A549 (cell line): ENCODE data around the gene SND1. TPM values are rescaled to one million over a fixed set of nuclear protein-coding genes. Genes with fewer than 3 reads are reported as not detected.

Source experiments
- ATAC-seq, 2 experiments: fragments of 200-7000 bp in 1 of 2; fragments of >200 bp in 1 of 2; cut with Nextera tagmentation in 1 of 2; cut with Tn5 transposase in 1 of 2; 3 replicates each; pipeline versions ENCODE4 v1.8.0 to v1.9.1; 2018 to 2020; ENCODE audit warnings: mild to moderate bottlenecking in 1 of 2, moderate library complexity in 1 of 2
- CTCF ChIA-PET: fragments of 300-600 bp; sonication (Branson Sonifier 250); formaldehyde crosslinking; extraction: SDS; loops from one replicate; lab custom pipeline; 2021; ENCODE audit warnings: antibody characterized with exemption, inconsistent platforms; lab: Yijun Ruan, JAX
- POLR2A ChIA-PET: fragments of 350-600 bp; formaldehyde crosslinking; extraction: SDS; loops from one replicate; lab custom pipeline; 2021; ENCODE audit warnings: antibody characterized with exemption, inconsistent platforms; lab: Yijun Ruan, JAX
- DNase-seq, 2 experiments: peaks; one replicate each; pipeline versions ENCODE4 v3.0.0 to v3.0.0-alpha.2; 2011 to 2016; ENCODE audit warnings: low read depth in 1 of 2, low spot score in 1 of 2
- FAIRE-seq: peaks from 2 replicates; lab custom pipeline; 2011; peaks lifted over from hg19 to GRCh38; lab: Jason Lieb, UNC
- H3K27ac ChIP-seq, 2 experiments: fragments of >200 bp; sonication (Bioruptor Twin); formaldehyde crosslinking; 3 replicates each; pipeline ENCODE4 v1.5.1; 2016 to 2017
- H3K4me1 ChIP-seq: fragments of >200 bp; sonication (Bioruptor Twin); formaldehyde crosslinking; 3 replicates; pipeline ENCODE4 v1.6.1; 2016
- H3K4me2 ChIP-seq: fragments of >200 bp; sonication (Bioruptor Twin); formaldehyde crosslinking; 3 replicates; pipeline ENCODE4 v1.6.1; 2016
- H3K4me3 ChIP-seq: fragments of >200 bp; sonication (Bioruptor Twin); formaldehyde crosslinking; 3 replicates; pipeline ENCODE4 v1.5.1; 2016
- H3K9me3 ChIP-seq: fragments of >200 bp; sonication (Bioruptor Twin); formaldehyde crosslinking; 3 replicates; pipeline ENCODE4 v1.6.1; 2016
- BHLHE40 ChIP-seq: IDR thresholded peaks from 2 replicates; pipeline ENCODE4 v1.6.1; 2012; ENCODE audit warnings: low read depth, low read length, inconsistent platforms
- EHMT2 ChIP-seq: fragments of 200-600 bp; sonication (generic); IDR thresholded peaks from 2 replicates; pipeline ENCODE4 v1.6.1; 2016; ENCODE audit warnings: antibody characterized with exemption, low read depth, mild to moderate bottlenecking, moderate library complexity
- EP300 ChIP-seq, 2 experiments: fragments of >200 bp; sonication (Bioruptor Twin); formaldehyde crosslinking; IDR thresholded peaks; 2 replicates in 1 of 2; 3 replicates in 1 of 2; pipeline ENCODE4 v1.6.1; 2016 to 2017
- ESRRA ChIP-seq: fragments of 150-350 bp; IDR thresholded peaks from 2 replicates; pipeline ENCODE4 v1.6.1; 2014; ENCODE audit warnings: mild to moderate bottlenecking, low read length, borderline replicate concordance
- FOSB ChIP-seq: fragments of 250-450 bp; sonication (Bioruptor Pico); IDR thresholded peaks from 2 replicates; pipeline ENCODE4 v1.5.0; 2020; ENCODE audit warnings: mild to moderate bottlenecking, moderate library complexity
- FOXS1 ChIP-seq: fragments of 250-450 bp; sonication (Bioruptor Pico); IDR thresholded peaks from 2 replicates; pipeline ENCODE4 v1.5.0; 2020; ENCODE audit warnings: mild to moderate bottlenecking, moderate library complexity
- GATA3 ChIP-seq: IDR thresholded peaks from 2 replicates; pipeline ENCODE4 v1.6.1; 2012; ENCODE audit warnings: borderline replicate concordance
- HDAC2 ChIP-seq: fragments of 200-600 bp; sonication (generic); IDR thresholded peaks from 2 replicates; pipeline ENCODE4 v1.6.1; 2016
- HEYL ChIP-seq: fragments of 250-450 bp; sonication (Bioruptor Pico); IDR thresholded peaks from 2 replicates; pipeline ENCODE4 v1.8.0; 2021; ENCODE audit warnings: mild to moderate bottlenecking, moderate library complexity
- HOXB13 ChIP-seq: fragments of 250-450 bp; sonication (Bioruptor Pico); IDR thresholded peaks from 2 replicates; pipeline ENCODE4 v1.5.0; 2020; ENCODE audit warnings: low read depth, mild to moderate bottlenecking, moderate library complexity
- HOXB5 ChIP-seq: fragments of 250-450 bp; sonication (Bioruptor Pico); IDR thresholded peaks from 2 replicates; pipeline ENCODE4 v1.5.0; 2020; ENCODE audit warnings: mild to moderate bottlenecking, moderate library complexity
- JUNB ChIP-seq: fragments of >200 bp; sonication (Bioruptor Twin); formaldehyde crosslinking; IDR thresholded peaks from 2 replicates; pipeline ENCODE4 v1.6.1; 2016
- KDM1A ChIP-seq: fragments of 200-600 bp; sonication (generic); IDR thresholded peaks from 2 replicates; pipeline ENCODE4 v1.6.1; 2016; ENCODE audit warnings: low read depth, mild to moderate bottlenecking
- NFE2L2 ChIP-seq: fragments of 150-350 bp; conservative IDR thresholded peaks from 2 replicates; pipeline ENCODE4 v1.6.1; 2014; ENCODE audit warnings: low read length
- POLR2A ChIP-seq: IDR thresholded peaks from 2 replicates; pipeline ENCODE4 v1.6.1; 2012; ENCODE audit warnings: mild to moderate bottlenecking, low read length
- RFX5 ChIP-seq: fragments of 450-650 bp; IDR thresholded peaks from 2 replicates; pipeline ENCODE4 v1.7.1; 2014; ENCODE audit warnings: antibody characterized with exemption, mild to moderate bottlenecking, moderate library complexity
- SMC3 ChIP-seq: fragments of >200 bp; sonication (Bioruptor Twin); formaldehyde crosslinking; IDR thresholded peaks from 3 replicates; pipeline ENCODE4 v1.6.1; 2018; ENCODE audit warnings: inconsistent platforms
- TP53 ChIP-seq: fragments of 250-450 bp; sonication (Bioruptor Pico); IDR thresholded peaks from 2 replicates; pipeline ENCODE4 v1.5.0; 2021; ENCODE audit warnings: mild to moderate bottlenecking, moderate library complexity
- ZC3H11A ChIP-seq: fragments of 450-650 bp; IDR thresholded peaks from 2 replicates; pipeline ENCODE4 v1.6.1; 2014; ENCODE audit warnings: antibody characterized with exemption, mild to moderate bottlenecking
- ZSCAN20 ChIP-seq: fragments of 250-450 bp; sonication (Bioruptor Pico); IDR thresholded peaks from 2 replicates; pipeline ENCODE4 v1.8.0; 2022; ENCODE audit warnings: mild to moderate bottlenecking, moderate library complexity
- WGBS: methylation state at CpG from one replicate; pipeline ENCODE4 v1.1.6; 2017; ENCODE audit errors: missing lambda C conversion rate; 5-methylcytosine and 5-hydroxymethylcytosine counted together
- polyA plus RNA-seq, 4 experiments: library from polyadenylated mRNA; depleted of rRNA in 3 of 4; stranded (reverse); fragments of >200 nt; fragmentation: RNase III in 1 of 4; extraction: RNeasy Plus Mini Kit Qiagen cat#74134 plus additional on column Dnase treatment in 1 of 4; gene quantifications; 2 replicates in 3 of 4; 3 replicates in 1 of 4; pipeline ENCODE4 v1.2.3, GENCODE V29; 2011 to 2017
- TF ChIP-seq, protein P1 (sequence below): fragments of >200 bp; sonication (Bioruptor Twin); formaldehyde crosslinking; IDR thresholded peaks from 3 replicates; pipeline ENCODE4 v1.5.1; 2016
- TF ChIP-seq, protein P2 (sequence below): fragments of 250-450 bp; sonication (Bioruptor Pico); IDR thresholded peaks from 2 replicates; pipeline ENCODE4 v1.5.0; 2021; ENCODE audit warnings: mild to moderate bottlenecking, moderate library complexity, borderline replicate concordance
- TF ChIP-seq, protein P3 (sequence below): fragments of 200-600 bp; sonication (generic); IDR thresholded peaks from 2 replicates; pipeline ENCODE4 v1.6.1; 2016; ENCODE audit warnings: antibody characterized with exemption, mild to moderate bottlenecking, moderate library complexity
- TF ChIP-seq, protein P4 (sequence below): fragments of >200 bp; sonication (Bioruptor Twin); formaldehyde crosslinking; IDR thresholded peaks from 2 replicates; pipeline ENCODE4 v1.6.1; 2016
- TF ChIP-seq, protein P5 (sequence below): IDR thresholded peaks from 2 replicates; pipeline ENCODE4 v1.6.1; 2012
- TF ChIP-seq, protein P6 (sequence below): fragments of 250-450 bp; sonication (Bioruptor Pico); IDR thresholded peaks from 2 replicates; pipeline ENCODE4 v1.5.0; 2020; ENCODE audit warnings: low read depth, mild to moderate bottlenecking, moderate library complexity

SND1 gene
- polyA plus RNA-seq, 2 of the 4 experiments (the other 2 are of a cell fraction): 102 to 138 TPM

DNA sequence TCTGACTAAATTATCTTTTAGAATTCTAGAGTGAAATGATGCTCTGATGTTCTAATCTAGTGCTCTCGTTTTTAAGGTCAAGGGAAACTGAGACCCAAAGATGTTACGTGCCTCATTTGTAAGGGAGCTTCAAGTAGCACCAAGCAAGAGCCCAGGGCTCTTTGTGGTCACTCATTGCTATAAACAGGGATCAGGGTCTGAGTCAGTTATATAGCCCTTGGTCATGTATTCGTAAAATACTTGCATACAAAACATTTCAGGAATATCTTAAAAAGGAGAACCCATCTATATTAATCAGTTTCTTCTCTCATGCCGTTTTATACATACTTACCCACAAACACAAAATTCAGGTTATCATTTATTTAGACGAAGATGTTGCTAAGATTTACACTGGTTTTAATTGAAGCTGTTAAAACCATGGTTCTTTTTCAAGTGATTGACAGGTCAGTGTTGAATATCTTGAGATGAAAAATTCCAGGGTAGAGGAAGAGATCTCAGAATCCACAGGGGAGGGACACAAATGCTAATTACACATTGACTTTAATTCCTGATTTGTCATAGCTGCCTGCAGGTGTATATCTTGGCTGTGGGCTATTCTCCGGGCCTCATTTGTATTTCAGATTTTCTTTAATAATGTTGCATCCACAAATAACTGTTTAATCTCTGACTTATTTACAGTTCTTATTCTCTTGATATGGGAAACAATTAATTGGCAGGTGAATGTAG is 188.4 kb downstream of the SND1 start:
- H3K27ac ChIP-seq: no peak overlapping the region
- TF ChIP-seq HOXB13 (CRISPR knock-in tag): no peak
- no peak for TF ChIP-seq FOXS1 (CRISPR knock-in tag)
- TF ChIP-seq RFX5: no peak
- no peak for TF ChIP-seq SMC3
- TF ChIP-seq EP300 (IDR thresholded peaks at IDR 0.05): no peak
- no peak for TF ChIP-seq BHLHE40
- TF ChIP-seq KDM1A: no peak
- no peak for TF ChIP-seq JUNB
- TF ChIP-seq TP53: no peak
- TF ChIP-seq, protein P1, sequence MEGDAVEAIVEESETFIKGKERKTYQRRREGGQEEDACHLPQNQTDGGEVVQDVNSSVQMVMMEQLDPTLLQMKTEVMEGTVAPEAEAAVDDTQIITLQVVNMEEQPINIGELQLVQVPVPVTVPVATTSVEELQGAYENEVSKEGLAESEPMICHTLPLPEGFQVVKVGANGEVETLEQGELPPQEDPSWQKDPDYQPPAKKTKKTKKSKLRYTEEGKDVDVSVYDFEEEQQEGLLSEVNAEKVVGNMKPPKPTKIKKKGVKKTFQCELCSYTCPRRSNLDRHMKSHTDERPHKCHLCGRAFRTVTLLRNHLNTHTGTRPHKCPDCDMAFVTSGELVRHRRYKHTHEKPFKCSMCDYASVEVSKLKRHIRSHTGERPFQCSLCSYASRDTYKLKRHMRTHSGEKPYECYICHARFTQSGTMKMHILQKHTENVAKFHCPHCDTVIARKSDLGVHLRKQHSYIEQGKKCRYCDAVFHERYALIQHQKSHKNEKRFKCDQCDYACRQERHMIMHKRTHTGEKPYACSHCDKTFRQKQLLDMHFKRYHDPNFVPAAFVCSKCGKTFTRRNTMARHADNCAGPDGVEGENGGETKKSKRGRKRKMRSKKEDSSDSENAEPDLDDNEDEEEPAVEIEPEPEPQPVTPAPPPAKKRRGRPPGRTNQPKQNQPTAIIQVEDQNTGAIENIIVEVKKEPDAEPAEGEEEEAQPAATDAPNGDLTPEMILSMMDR: no peak
- no peak for TF ChIP-seq HOXB5 (CRISPR knock-in tag)
- TF ChIP-seq, protein P2, sequence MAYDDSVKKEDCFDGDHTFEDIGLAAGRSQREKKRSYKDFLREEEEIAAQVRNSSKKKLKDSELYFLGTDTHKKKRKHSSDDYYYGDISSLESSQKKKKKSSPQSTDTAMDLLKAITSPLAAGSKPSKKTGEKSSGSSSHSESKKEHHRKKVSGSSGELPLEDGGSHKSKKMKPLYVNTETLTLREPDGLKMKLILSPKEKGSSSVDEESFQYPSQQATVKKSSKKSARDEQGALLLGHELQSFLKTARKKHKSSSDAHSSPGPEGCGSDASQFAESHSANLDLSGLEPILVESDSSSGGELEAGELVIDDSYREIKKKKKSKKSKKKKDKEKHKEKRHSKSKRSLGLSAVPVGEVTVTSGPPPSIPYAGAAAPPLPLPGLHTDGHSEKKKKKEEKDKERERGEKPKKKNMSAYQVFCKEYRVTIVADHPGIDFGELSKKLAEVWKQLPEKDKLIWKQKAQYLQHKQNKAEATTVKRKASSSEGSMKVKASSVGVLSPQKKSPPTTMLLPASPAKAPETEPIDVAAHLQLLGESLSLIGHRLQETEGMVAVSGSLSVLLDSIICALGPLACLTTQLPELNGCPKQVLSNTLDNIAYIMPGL (CRISPR knock-in tag): no peak
- TF ChIP-seq ZSCAN20 (CRISPR knock-in tag): no peak
- no peak for TF ChIP-seq POLR2A
- TF ChIP-seq EHMT2: no peak
- TF ChIP-seq FOSB (CRISPR knock-in tag): no peak
- TF ChIP-seq, all 56 proteins: peak for 0
- ChIA-PET POLR2A (no interaction called here), CTCF (interaction anchor here (0.6 kb wide), 1 partner anchor 220 kb away, joined by 3 read pairs; no protein-coding TSS in a partner anchor)
- WGBS: 90% methylated on average over 6 of the region's 6 CpGs
- H3K4me3 ChIP-seq: no peak overlapping the region
- peaks cover 8% of the 10 kb centered on the region; the same call in 2 of the 3 replicates for H3K9me3 ChIP-seq
- FAIRE-seq (no peak), ATAC-seq (no peak), DNase-seq (no peak)
- no peaks in the 10 kb centered on the region for H3K4me1 ChIP-seq
- H3K4me2 ChIP-seq: no peak overlapping the region

DNA sequence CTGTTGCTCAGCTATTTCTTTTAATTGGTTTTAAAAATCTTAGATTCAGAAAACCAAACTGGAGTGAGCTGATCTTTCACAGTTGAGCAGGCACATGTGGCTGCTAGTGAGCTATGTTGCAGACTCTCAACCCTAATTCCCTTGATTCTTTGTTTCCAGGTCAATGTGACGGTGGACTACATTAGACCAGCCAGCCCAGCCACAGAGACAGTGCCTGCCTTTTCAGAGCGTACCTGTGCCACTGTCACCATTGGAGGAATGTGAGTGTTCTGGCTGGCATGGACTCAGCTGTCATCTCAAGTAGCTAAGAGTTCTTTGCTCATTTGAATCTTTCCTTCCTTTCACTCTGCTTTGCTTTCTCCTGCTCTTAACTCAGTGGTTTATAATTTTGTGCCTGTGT is 192.2 kb downstream of the SND1 start:
- Histone ChIP-seq H3K4me3 (no peak overlapping the region), H3K4me2 (no peak overlapping the region)
- TF ChIP-seq, protein P3, sequence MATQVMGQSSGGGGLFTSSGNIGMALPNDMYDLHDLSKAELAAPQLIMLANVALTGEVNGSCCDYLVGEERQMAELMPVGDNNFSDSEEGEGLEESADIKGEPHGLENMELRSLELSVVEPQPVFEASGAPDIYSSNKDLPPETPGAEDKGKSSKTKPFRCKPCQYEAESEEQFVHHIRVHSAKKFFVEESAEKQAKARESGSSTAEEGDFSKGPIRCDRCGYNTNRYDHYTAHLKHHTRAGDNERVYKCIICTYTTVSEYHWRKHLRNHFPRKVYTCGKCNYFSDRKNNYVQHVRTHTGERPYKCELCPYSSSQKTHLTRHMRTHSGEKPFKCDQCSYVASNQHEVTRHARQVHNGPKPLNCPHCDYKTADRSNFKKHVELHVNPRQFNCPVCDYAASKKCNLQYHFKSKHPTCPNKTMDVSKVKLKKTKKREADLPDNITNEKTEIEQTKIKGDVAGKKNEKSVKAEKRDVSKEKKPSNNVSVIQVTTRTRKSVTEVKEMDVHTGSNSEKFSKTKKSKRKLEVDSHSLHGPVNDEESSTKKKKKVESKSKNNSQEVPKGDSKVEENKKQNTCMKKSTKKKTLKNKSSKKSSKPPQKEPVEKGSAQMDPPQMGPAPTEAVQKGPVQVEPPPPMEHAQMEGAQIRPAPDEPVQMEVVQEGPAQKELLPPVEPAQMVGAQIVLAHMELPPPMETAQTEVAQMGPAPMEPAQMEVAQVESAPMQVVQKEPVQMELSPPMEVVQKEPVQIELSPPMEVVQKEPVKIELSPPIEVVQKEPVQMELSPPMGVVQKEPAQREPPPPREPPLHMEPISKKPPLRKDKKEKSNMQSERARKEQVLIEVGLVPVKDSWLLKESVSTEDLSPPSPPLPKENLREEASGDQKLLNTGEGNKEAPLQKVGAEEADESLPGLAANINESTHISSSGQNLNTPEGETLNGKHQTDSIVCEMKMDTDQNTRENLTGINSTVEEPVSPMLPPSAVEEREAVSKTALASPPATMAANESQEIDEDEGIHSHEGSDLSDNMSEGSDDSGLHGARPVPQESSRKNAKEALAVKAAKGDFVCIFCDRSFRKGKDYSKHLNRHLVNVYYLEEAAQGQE: no peak
- TF ChIP-seq HEYL (CRISPR knock-in tag) (no peak), NFE2L2 (no peak), ZC3H11A (no peak), HDAC2 (no peak), ESRRA (no peak), SMC3 (no peak), GATA3 (no peak)
- TF ChIP-seq, protein P4, sequence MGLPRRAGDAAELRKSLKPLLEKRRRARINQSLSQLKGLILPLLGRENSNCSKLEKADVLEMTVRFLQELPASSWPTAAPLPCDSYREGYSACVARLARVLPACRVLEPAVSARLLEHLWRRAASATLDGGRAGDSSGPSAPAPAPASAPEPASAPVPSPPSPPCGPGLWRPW: no peak
- TF ChIP-seq, protein P2 (CRISPR knock-in tag): no peak
- TF ChIP-seq, protein P5, sequence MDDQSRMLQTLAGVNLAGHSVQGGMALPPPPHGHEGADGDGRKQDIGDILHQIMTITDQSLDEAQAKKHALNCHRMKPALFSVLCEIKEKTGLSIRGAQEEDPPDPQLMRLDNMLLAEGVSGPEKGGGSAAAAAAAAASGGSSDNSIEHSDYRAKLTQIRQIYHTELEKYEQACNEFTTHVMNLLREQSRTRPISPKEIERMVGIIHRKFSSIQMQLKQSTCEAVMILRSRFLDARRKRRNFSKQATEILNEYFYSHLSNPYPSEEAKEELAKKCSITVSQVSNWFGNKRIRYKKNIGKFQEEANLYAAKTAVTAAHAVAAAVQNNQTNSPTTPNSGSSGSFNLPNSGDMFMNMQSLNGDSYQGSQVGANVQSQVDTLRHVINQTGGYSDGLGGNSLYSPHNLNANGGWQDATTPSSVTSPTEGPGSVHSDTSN: no peak
- TF ChIP-seq, protein P6, sequence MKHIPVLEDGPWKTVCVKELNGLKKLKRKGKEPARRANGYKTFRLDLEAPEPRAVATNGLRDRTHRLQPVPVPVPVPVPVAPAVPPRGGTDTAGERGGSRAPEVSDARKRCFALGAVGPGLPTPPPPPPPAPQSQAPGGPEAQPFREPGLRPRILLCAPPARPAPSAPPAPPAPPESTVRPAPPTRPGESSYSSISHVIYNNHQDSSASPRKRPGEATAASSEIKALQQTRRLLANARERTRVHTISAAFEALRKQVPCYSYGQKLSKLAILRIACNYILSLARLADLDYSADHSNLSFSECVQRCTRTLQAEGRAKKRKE (CRISPR knock-in tag): no peak

More for the DNA sequence above, 192.2 kb downstream of the SND1 start:
- FAIRE-seq (no peak), ATAC-seq (no peak), DNase-seq (no peak)
- 100% methylated on average over 2 of the region's 2 CpGs for WGBS
- Histone ChIP-seq H3K4me1 (no peaks in the 10 kb centered on the region), H3K9me3 (no peaks in the 10 kb centered on the region), H3K27ac (no peak overlapping the region)
- CTCF ChIA-PET: no interaction called here
- POLR2A ChIA-PET: no interaction called here
